ENCODE measurements around the gene DTX1. TPM values are rescaled to one million over a fixed set of nuclear protein-coding genes. Genes with fewer than 3 reads are reported as not detected.

The DTX1 gene
- total and polyA plus RNA-seq, 2 of the 8 experiments (the other 6 are each of a cell fraction or from before 2014, with no cell fraction given): 4.7 to 6.9 TPM

GRCh38 chr12:113098441-113099028, 42.0 kb downstream of the DTX1 start (continued):
- TF ChIP-seq SUZ12 (IDR thresholded peaks at IDR 0.05; ENCODE audit: low read length) (no peak), SP2 (IDR thresholded peaks at IDR 0.05; ENCODE audit: low read length) (no peak), FOSL1 (IDR thresholded peaks at IDR 0.05; ENCODE audit: insufficient read depth, low read depth, low read length) (no peak), ZNF274 (IDR thresholded peaks at IDR 0.05; ENCODE audit: borderline replicate concordance, extremely low read depth, low read length) (no peak), E2F6 (IDR thresholded peaks at IDR 0.05) (0 out of 2 replicates have a peak, but pooled peaks have one; percentile 26), SP4 (IDR thresholded peaks at IDR 0.05; ENCODE audit: low read length) (no peak), RXRA (IDR thresholded peaks at IDR 0.05; ENCODE audit: insufficient read depth, low read depth, low read length) (no peak), BRCA1 (IDR thresholded peaks at IDR 0.05; ENCODE audit: low read depth, low read length) (no peak), EP300 (IDR thresholded peaks at IDR 0.05; ENCODE audit: borderline replicate concordance in 1 of 2, low read depth in 2 of 2, low read length in 2 of 2) (no peak), PHF8 (conservative IDR thresholded peaks at IDR 0.05; ENCODE audit: low read depth, low read length) (no peak), MAFK (IDR thresholded peaks at IDR 0.05; ENCODE audit: low read depth, low read length) (no peak), CTBP2 (IDR thresholded peaks at IDR 0.05; ENCODE audit: borderline replicate concordance, insufficient read depth, insufficient read length, low read length) (no peak), CBX8 (IDR thresholded peaks at IDR 0.05; ENCODE audit: borderline replicate concordance, low read depth, low read length) (no peak), CTCF (IDR thresholded peaks at IDR 0.05; ENCODE audit: control extremely low read depth in 1 of 3, insufficient read depth in 1 of 3, low read depth in 1 of 3, low read length in 3 of 3) (peak; percentile 95 to 97 (median 96))
